ENCODE measurements around the gene ARHGAP19. TPM values are rescaled to one million over a fixed set of nuclear protein-coding genes. Genes with fewer than 3 reads are reported as not detected.

The ARHGAP19 gene
- total and polyA plus RNA-seq, 9 of the 15 experiments (the other 6 are each of a cell fraction or from before 2014, with no cell fraction given), result 14.8 to 49.5 (median 26.8) TPM

GRCh38 chr10:97334370-97335175 is 42.1 kb upstream of the ARHGAP19 start, which contains the start of gene FRAT2 (continued):
- TF ChIP-seq E4F1 (CRISPR knock-in tag; IDR thresholded peaks at IDR 0.05; ENCODE audit: borderline replicate concordance), result no peak
- TF ChIP-seq NUFIP1 (IDR thresholded peaks at IDR 0.05; ENCODE audit: partially characterized antibody), result peak; percentile 73
- no peak for TF ChIP-seq ILK (tag; IDR thresholded peaks at IDR 0.05; ENCODE audit: borderline replicate concordance, low read depth)
- TF ChIP-seq TBP (optimal IDR thresholded peaks at IDR 0.05; ENCODE audit: low read depth, low read length), result peak; percentile 64
- TF ChIP-seq OTX1 (CRISPR knock-in tag; IDR thresholded peaks at IDR 0.05), result no peak
- TF ChIP-seq ZNF644 (tag; IDR thresholded peaks at IDR 0.05; ENCODE audit: low read depth), result no peak
- no peak for TF ChIP-seq ELK3 (CRISPR knock-in tag; IDR thresholded peaks at IDR 0.05)
- no peak for TF ChIP-seq SETDB1 (IDR thresholded peaks at IDR 0.05; ENCODE audit: low read length)
- TF ChIP-seq GABPB1 (CRISPR knock-in tag; IDR thresholded peaks at IDR 0.05), result no peak; the same call in none of the 2 replicates
- TF ChIP-seq ADNP (tag; IDR thresholded peaks at IDR 0.05), result no peak
- TF ChIP-seq MAFF (IDR thresholded peaks at IDR 0.05; ENCODE audit: low read length), result peak; percentile 26; the same call in 1 of the 2 replicates
- TF ChIP-seq HMBOX1 (IDR thresholded peaks at IDR 0.05), result no peak
- TF ChIP-seq MIER1 (IDR thresholded peaks at IDR 0.05; ENCODE audit: low read depth), result no peak
- TF ChIP-seq ZNF561 (CRISPR knock-in tag; conservative IDR thresholded peaks at IDR 0.05), result no peak
- TF ChIP-seq HNRNPUL1 (IDR thresholded peaks at IDR 0.05; ENCODE audit: low read length), result no peak
- 0 out of 2 replicates have a peak, but pooled peaks have one; percentile 18 for TF ChIP-seq SIN3B (IDR thresholded peaks at IDR 0.05; ENCODE audit: low read depth)
- no peak for TF ChIP-seq KLF16 (IDR thresholded peaks at IDR 0.05)
- TF ChIP-seq STAG1 (CRISPR knock-in tag; IDR thresholded peaks at IDR 0.05; ENCODE audit: borderline replicate concordance), result no peak
- TF ChIP-seq ZNF224 (CRISPR knock-in tag; IDR thresholded peaks at IDR 0.05), result no peak
- TF ChIP-seq SMARCA5 (IDR thresholded peaks at IDR 0.05), result no peak
- TF ChIP-seq ZNF551 (CRISPR knock-in tag; IDR thresholded peaks at IDR 0.05), result no peak
- no peak for TF ChIP-seq RBM39 (optimal IDR thresholded peaks at IDR 0.05; ENCODE audit: low read depth, low read length)
- TF ChIP-seq SNRNP70 (optimal IDR thresholded peaks at IDR 0.05; ENCODE audit: low read depth, low read length), result no peak

Measured in K562 (cell line).